ENCODE results near the gene RNF212.

RNF212 gene

GRCh38 chr4:1040344-1041146 lies 72.8 kb downstream of the RNF212 start:
- TF ChIP-seq NFIC (IDR thresholded peaks at IDR 0.05) (no peak), EGR1 (IDR thresholded peaks at IDR 0.05) (no peak), ZBTB7A (IDR thresholded peaks at IDR 0.05; ENCODE audit: low read depth) (peak; percentile 64; the same call in 1 of the 2 replicates), TAF1 (IDR thresholded peaks at IDR 0.05; ENCODE audit: low read depth) (no peak)

GRCh38 chr4:1039493-1040343 lies 73.6 kb downstream of the RNF212 start:
- TF ChIP-seq FOXM1 (IDR thresholded peaks at IDR 0.05; ENCODE audit: borderline replicate concordance, low read depth) = no peak
- peak; percentile 86 for TF ChIP-seq TEAD4 (IDR thresholded peaks at IDR 0.05)
- TF ChIP-seq EGR1 (IDR thresholded peaks at IDR 0.05) = peak; percentile 27; the same call in 1 of the 2 replicates
- TF ChIP-seq EP300 (IDR thresholded peaks at IDR 0.05; ENCODE audit: borderline replicate concordance) = peak; percentile 42; the same call in 1 of the 2 replicates

- TF ChIP-seq RAD21 (IDR thresholded peaks at IDR 0.05; ENCODE audit: low read depth) = no peak
- no peak for TF ChIP-seq EP300 (IDR thresholded peaks at IDR 0.05; ENCODE audit: borderline replicate concordance)
- no peak for TF ChIP-seq MAX (IDR thresholded peaks at IDR 0.05)
- no peak for TF ChIP-seq TCF12 (IDR thresholded peaks at IDR 0.05; ENCODE audit: low read depth)
- no peak for TF ChIP-seq TAF1 (IDR thresholded peaks at IDR 0.05; ENCODE audit: low read depth)
- TF ChIP-seq FOXM1 (IDR thresholded peaks at IDR 0.05; ENCODE audit: borderline replicate concordance, low read depth) = no peak
- TF ChIP-seq CREB1 (IDR thresholded peaks at IDR 0.05; ENCODE audit: low read depth) = no peak
- TF ChIP-seq REST (IDR thresholded peaks at IDR 0.05; ENCODE audit: low read depth) = no peak
- no peak for TF ChIP-seq EGR1 (IDR thresholded peaks at IDR 0.05)
- no peak for TF ChIP-seq TEAD4 (IDR thresholded peaks at IDR 0.05)
- no peak for TF ChIP-seq CEBPB (IDR thresholded peaks at IDR 0.05)
- TF ChIP-seq NFIC (IDR thresholded peaks at IDR 0.05) = no peak
- TF ChIP-seq YY1 (IDR thresholded peaks at IDR 0.05; ENCODE audit: low read depth) = no peak
- TF ChIP-seq ZBTB7A (IDR thresholded peaks at IDR 0.05; ENCODE audit: low read depth) = no peak
Observed at GRCh38 chr4:1038948-1039492, 74.3 kb downstream of the RNF212 start.

DNA sequence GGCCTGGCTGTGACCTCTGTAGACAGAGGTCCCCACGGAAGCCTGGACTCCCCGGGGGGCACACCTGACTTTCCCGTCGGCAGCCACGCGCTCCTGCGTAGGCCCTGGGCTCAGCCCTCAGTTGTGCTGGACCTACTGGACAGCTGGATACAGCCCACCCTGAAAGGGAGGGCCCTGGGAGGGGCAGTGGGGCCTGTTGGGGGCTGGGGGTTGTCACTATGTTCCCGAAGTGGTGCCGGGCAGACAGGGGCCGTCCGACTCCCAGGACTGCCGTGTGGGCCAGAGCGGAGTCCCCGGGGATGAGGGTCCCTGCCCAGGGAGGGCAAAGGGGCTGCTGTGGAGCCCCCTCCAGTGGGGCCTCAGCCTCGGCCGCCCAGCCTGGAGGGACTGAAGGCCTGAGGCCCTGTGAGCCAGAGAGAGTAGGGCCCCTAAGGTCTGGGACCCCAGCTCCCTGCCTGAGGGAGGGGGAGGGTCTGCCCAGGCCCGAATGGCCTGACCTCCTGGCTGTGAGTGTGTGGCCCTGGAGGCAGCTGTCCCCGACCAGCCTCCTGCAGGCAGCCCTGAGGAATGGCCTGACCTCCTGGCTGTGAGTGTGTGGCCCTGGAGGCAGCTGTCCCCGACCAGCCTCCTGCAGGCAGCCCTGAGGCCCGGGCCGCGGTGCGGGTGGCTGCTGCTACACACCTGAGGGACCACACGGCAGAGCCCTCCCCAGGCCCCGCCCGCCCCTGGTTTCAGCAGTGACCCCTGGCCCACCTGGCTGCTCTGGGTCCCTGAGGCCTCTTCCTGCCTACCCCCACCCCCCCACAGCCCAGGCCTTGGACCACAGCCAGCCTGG lies 76.2 kb downstream of the RNF212 start:
- TF ChIP-seq YY1 (IDR thresholded peaks at IDR 0.05; ENCODE audit: low read depth) = no peak

GRCh38 chr4:1036095-1036494 lies 77.3 kb downstream of the RNF212 start:
- TF ChIP-seq FOXM1 (IDR thresholded peaks at IDR 0.05; ENCODE audit: borderline replicate concordance, low read depth) (no peak), USF1 (IDR thresholded peaks at IDR 0.05) (no peak), ZBTB7A (IDR thresholded peaks at IDR 0.05; ENCODE audit: low read depth) (no peak), TCF12 (IDR thresholded peaks at IDR 0.05; ENCODE audit: low read depth) (no peak)

GRCh38 chr4:1035510-1035909 lies 77.9 kb downstream of the RNF212 start:
- peak; percentile 53 for TF ChIP-seq NFIC (IDR thresholded peaks at IDR 0.05)
- TF ChIP-seq EP300 (IDR thresholded peaks at IDR 0.05; ENCODE audit: borderline replicate concordance) = peak; percentile 32; the same call in 1 of the 2 replicates
- TF ChIP-seq ZBTB7A (IDR thresholded peaks at IDR 0.05; ENCODE audit: low read depth) = 0 out of 2 replicates have a peak, but pooled peaks have one; percentile 10
- no peak for TF ChIP-seq USF1 (IDR thresholded peaks at IDR 0.05)

- TF ChIP-seq USF1 (IDR thresholded peaks at IDR 0.05) (no peak), MAX (IDR thresholded peaks at IDR 0.05) (no peak)
Observed at GRCh38 chr4:1033840-1034551, 79.4 kb downstream of the RNF212 start.

All from Ishikawa (cell line).